ENCODE data around the gene VGLL1. TPM values are rescaled to one million over a fixed set of nuclear protein-coding genes. Genes with fewer than 3 reads are reported as not detected.

The VGLL1 gene
- total RNA-seq, 2 experiments from 2014 or later, result not detected

DNA sequence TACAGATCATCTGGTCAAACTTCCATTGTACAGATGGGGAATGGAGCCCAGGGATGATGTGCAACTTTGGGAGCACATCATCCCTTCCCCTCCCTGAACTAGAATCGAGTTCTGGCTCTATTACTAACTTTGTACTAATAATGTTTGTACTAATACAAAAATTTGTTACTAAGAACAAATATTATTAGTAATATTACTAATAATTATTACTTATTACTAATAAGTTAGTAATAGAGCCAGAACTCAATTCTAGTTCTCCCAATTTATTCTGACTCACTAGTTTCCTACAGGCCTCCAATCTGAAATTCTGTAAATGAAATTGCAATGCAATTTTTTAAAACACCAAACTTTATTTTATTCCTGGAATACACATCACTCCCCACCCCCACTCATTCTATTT, 68.0 kb downstream of the VGLL1 start:
- no peak overlapping the region for H3K4me3 ChIP-seq (ENCODE audit: low read depth, low read length, poor library complexity, severe bottlenecking)
- CTCF ChIA-PET (ENCODE audit: unreplicated experiment), result no interaction called here
- no peaks in the 10 kb centered on the region for H3K79me2 ChIP-seq (ENCODE audit: insufficient read depth, low read depth, low read length)
- H3K36me3 ChIP-seq (ENCODE audit: insufficient read depth, low read length), result no peaks in the 10 kb centered on the region
- H3K9me2 ChIP-seq (ENCODE audit: insufficient read depth, low read length), result no peaks in the 10 kb centered on the region
- intact Hi-C loops (cut with micrococcal nuclease; ENCODE audit: unreplicated experiment), result no loop called here
- DNase-seq (ENCODE audit: low spot score), result no peak
- no peak overlapping the region for H3K4me2 ChIP-seq (ENCODE audit: low read length)
- H3K4me1 ChIP-seq (ENCODE audit: insufficient read depth, low read length, poor library complexity, severe bottlenecking), result no peaks in the 10 kb centered on the region
- BruUV-seq (replicated peaks), result no TSS peak
- no peaks in the 10 kb centered on the region for H3K9me3 ChIP-seq (ENCODE audit: low read length)
- no peaks in the 10 kb centered on the region for H4K20me1 ChIP-seq (ENCODE audit: insufficient read depth, low read length)
- H3K27ac ChIP-seq (ENCODE audit: low read depth, low read length, poor library complexity, severe bottlenecking), result no peak overlapping the region
- TF ChIP-seq, protein P1, sequence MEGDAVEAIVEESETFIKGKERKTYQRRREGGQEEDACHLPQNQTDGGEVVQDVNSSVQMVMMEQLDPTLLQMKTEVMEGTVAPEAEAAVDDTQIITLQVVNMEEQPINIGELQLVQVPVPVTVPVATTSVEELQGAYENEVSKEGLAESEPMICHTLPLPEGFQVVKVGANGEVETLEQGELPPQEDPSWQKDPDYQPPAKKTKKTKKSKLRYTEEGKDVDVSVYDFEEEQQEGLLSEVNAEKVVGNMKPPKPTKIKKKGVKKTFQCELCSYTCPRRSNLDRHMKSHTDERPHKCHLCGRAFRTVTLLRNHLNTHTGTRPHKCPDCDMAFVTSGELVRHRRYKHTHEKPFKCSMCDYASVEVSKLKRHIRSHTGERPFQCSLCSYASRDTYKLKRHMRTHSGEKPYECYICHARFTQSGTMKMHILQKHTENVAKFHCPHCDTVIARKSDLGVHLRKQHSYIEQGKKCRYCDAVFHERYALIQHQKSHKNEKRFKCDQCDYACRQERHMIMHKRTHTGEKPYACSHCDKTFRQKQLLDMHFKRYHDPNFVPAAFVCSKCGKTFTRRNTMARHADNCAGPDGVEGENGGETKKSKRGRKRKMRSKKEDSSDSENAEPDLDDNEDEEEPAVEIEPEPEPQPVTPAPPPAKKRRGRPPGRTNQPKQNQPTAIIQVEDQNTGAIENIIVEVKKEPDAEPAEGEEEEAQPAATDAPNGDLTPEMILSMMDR (conservative IDR thresholded peaks at IDR 0.05; ENCODE audit: low read length), result no peak
- TF ChIP-seq EZH2phosphoT487 (IDR thresholded peaks at IDR 0.05; ENCODE audit: borderline replicate concordance, low read depth, low read length), result no peak
- no peak overlapping the region for H2AFZ ChIP-seq (ENCODE audit: low read length)
- POLR2A ChIA-PET, result no interaction called here

Small RNAs within 50 kb of the gene (microRNA-seq; reads per million reads assigned to microRNA genes)
- gene MIR934 (ENCODE audit: borderline replicate concordance), result not detected

Small RNAs within 50 kb of the gene (small RNA-seq; reads per million reads assigned to genes)
- gene MIR934 (not detected), gene RF00019 (not detected), gene RNU6-320P (not detected)

Other genes with a start within 250 kb of the VGLL1 start
- not detected in 2 replicates for gene ADGRG4, start 231.3 kb upstream of the VGLL1 start, total RNA-seq (2014; rRNA removed; shearing (Covaris generic))
- not detected in 2 replicates for gene ADGRG4, start 231.3 kb upstream of the VGLL1 start, total RNA-seq (2022)
- not detected in 2 replicates for gene BRS3, start 44.3 kb upstream of the VGLL1 start, total RNA-seq (2014; rRNA removed; shearing (Covaris generic))
- gene BRS3, start 44.3 kb upstream of the VGLL1 start, total RNA-seq (2022), result not detected in 2 replicates
- 58.1 and 68.6 TPM in 2 replicates for gene HTATSF1, start 34.6 kb upstream of the VGLL1 start, total RNA-seq (2014; rRNA removed; shearing (Covaris generic))
- 39.0 and 40.6 TPM in 2 replicates for gene HTATSF1, start 34.6 kb upstream of the VGLL1 start, total RNA-seq (2022)
- gene CD40LG, start 115.9 kb downstream of the VGLL1 start, total RNA-seq (2014; rRNA removed; shearing (Covaris generic)), result not detected in 2 replicates
- not detected in 2 replicates for gene CD40LG, start 115.9 kb downstream of the VGLL1 start, total RNA-seq (2022)
- gene ARHGEF6, start 248.7 kb downstream of the VGLL1 start, total RNA-seq (2014; rRNA removed; shearing (Covaris generic)), result 50.8 and 52.3 TPM in 2 replicates
- gene ARHGEF6, start 248.7 kb downstream of the VGLL1 start, total RNA-seq (2022), result 64.5 and 79.5 TPM in 2 replicates

Data from OCI-LY7 (cell line).